H9 (cell line): ENCODE results near the gene ATP4A. TPM values are rescaled to one million over a fixed set of nuclear protein-coding genes. Genes with fewer than 3 reads are reported as not detected.

ENCODE experiments used
- DNase-seq: peaks from one replicate; pipeline ENCODE4 v3.0.0-alpha.2; 2017
- H2AFZ ChIP-seq: one replicate; pipeline ENCODE4 v1.6.1; 2013; ENCODE audit warnings: mild to moderate bottlenecking, low read length, control low read depth, moderate library complexity
- H2AK5ac ChIP-seq: 2 replicates; pipeline ENCODE4 v1.6.1; 2013; ENCODE audit warnings: low read length, control low read depth, mixed read lengths; ENCODE audit not compliant: insufficient read length
- H2BK120ac ChIP-seq: one replicate; pipeline ENCODE4 v1.6.1; 2013; ENCODE audit warnings: low read depth, mild to moderate bottlenecking, low read length, control low read depth, inconsistent platforms; ENCODE audit not compliant: poor library complexity, severe bottlenecking
- H2BK12ac ChIP-seq: 2 replicates; pipeline ENCODE4 v1.6.1; 2013; ENCODE audit warnings: low read length, control low read depth, mixed read lengths, low read depth; ENCODE audit not compliant: insufficient read length
- H2BK15ac ChIP-seq: 2 replicates; pipeline ENCODE4 v1.6.1; 2013; ENCODE audit warnings: low read depth, low read length, control low read depth
- H2BK20ac ChIP-seq: one replicate; pipeline ENCODE4 v1.6.1; 2013; ENCODE audit warnings: low read depth, mild to moderate bottlenecking, low read length, control low read depth, inconsistent platforms; ENCODE audit not compliant: poor library complexity, severe bottlenecking
- H2BK5ac ChIP-seq: 2 replicates; pipeline ENCODE4 v1.6.1; 2013; ENCODE audit warnings: low read length, control low read depth, mixed read lengths; ENCODE audit not compliant: insufficient read length
- H3K14ac ChIP-seq: 2 replicates; pipeline ENCODE4 v1.6.1; 2013; ENCODE audit warnings: low read length, control low read depth; ENCODE audit not compliant: insufficient read depth
- H3K18ac ChIP-seq: 2 replicates; pipeline ENCODE4 v1.6.1; 2013; ENCODE audit warnings: low read depth, mild to moderate bottlenecking, mixed read lengths, low read length, control low read depth; ENCODE audit not compliant: insufficient read length
- H3K23ac ChIP-seq: 2 replicates; pipeline ENCODE4 v1.6.1; 2013; ENCODE audit warnings: low read length, control low read depth, mixed read lengths, low read depth; ENCODE audit not compliant: insufficient read length
- H3K23me2 ChIP-seq: 2 replicates; pipeline ENCODE4 v1.6.1; 2013; ENCODE audit warnings: low read depth, mild to moderate bottlenecking, mixed read lengths, low read length, control low read depth; ENCODE audit not compliant: insufficient read length, poor library complexity, severe bottlenecking
- H3K27ac ChIP-seq: 2 replicates; pipeline ENCODE4 v1.5.1; 2013; ENCODE audit warnings: low read length, control low read depth, mixed read lengths, low read depth; ENCODE audit not compliant: insufficient read length
- H3K27me3 ChIP-seq: 2 replicates; pipeline ENCODE4 v1.6.1; 2013; ENCODE audit warnings: low read length, control low read depth, inconsistent platforms; ENCODE audit not compliant: insufficient read depth
- H3K4ac ChIP-seq: 2 replicates; pipeline ENCODE4 v1.6.1; 2013; ENCODE audit warnings: low read depth, mild to moderate bottlenecking, control low read depth, inconsistent platforms, low read length, moderate library complexity
- H3K4me1 ChIP-seq: 2 replicates; pipeline ENCODE4 v1.6.1; 2013; ENCODE audit warnings: low read length, control low read depth, inconsistent platforms; ENCODE audit not compliant: insufficient read depth
- H3K4me2 ChIP-seq: 2 replicates; pipeline ENCODE4 v1.6.1; 2013; ENCODE audit warnings: low read length, control low read depth, mixed read lengths; ENCODE audit not compliant: insufficient read length, insufficient read depth
- H3K56ac ChIP-seq: 2 replicates; pipeline ENCODE4 v1.6.1; 2013; ENCODE audit warnings: low read depth, mild to moderate bottlenecking, mixed read lengths, low read length, control low read depth; ENCODE audit not compliant: insufficient read length
- H3K79me1 ChIP-seq: 2 replicates; pipeline ENCODE4 v1.6.1; 2013; ENCODE audit warnings: low read depth, mild to moderate bottlenecking, moderate library complexity, low read length, control low read depth, inconsistent platforms; ENCODE audit not compliant: insufficient read depth, poor library complexity, severe bottlenecking
- H3K79me2 ChIP-seq: 2 replicates; pipeline ENCODE4 v1.6.1; 2013; ENCODE audit warnings: low read length, control low read depth, inconsistent platforms; ENCODE audit not compliant: insufficient read depth
- H3K9ac ChIP-seq: 2 replicates; pipeline ENCODE4 v1.6.1; 2013; ENCODE audit warnings: low read length, control low read depth, mixed read lengths; ENCODE audit not compliant: insufficient read length; ENCODE audit errors: extremely low read depth
- H3K9me3 ChIP-seq: one replicate; pipeline ENCODE4 v1.6.1; 2013; ENCODE audit warnings: low read depth, low read length, inconsistent platforms; ENCODE audit not compliant: control insufficient read depth
- H3T11ph ChIP-seq: one replicate; pipeline ENCODE4 v1.6.1; 2013; ENCODE audit warnings: mild to moderate bottlenecking, low read length, control low read depth, inconsistent platforms
- H4K20me1 ChIP-seq: one replicate; pipeline ENCODE4 v1.6.1; 2013; ENCODE audit not compliant: control insufficient read depth, insufficient read length, insufficient read depth
- H4K5ac ChIP-seq: 2 replicates; pipeline ENCODE4 v1.6.1; 2013; ENCODE audit warnings: low read depth, mild to moderate bottlenecking, mixed read lengths, low read length, control low read depth; ENCODE audit not compliant: insufficient read length
- H4K8ac ChIP-seq: replicated peaks from 2 replicates; pipeline ENCODE4 v1.6.1; 2013; ENCODE audit warnings: low read length, control low read depth, mixed read lengths, low read depth; ENCODE audit not compliant: insufficient read length
- H4K91ac ChIP-seq: 2 replicates; pipeline ENCODE4 v1.6.1; 2013; ENCODE audit warnings: low read depth, mild to moderate bottlenecking, moderate library complexity, mixed read lengths, low read length, control low read depth; ENCODE audit not compliant: insufficient read length
- H3K27ac Mint-ChIP-seq, 3 experiments: 2 replicates in 2 of 3; 3 replicates in 1 of 3; pipeline ENCODE4 v1.8.0; 2020 to 2021; ENCODE audit warnings: mixed read lengths in 3 of 3, mild to moderate bottlenecking in 1 of 3, moderate library complexity in 1 of 3
- H3K27me3 Mint-ChIP-seq: 2 replicates; pipeline ENCODE4 v1.8.0; 2021; ENCODE audit warnings: low read depth, mild to moderate bottlenecking, moderate library complexity, mixed read lengths
- H3K36me3 Mint-ChIP-seq, 3 experiments: 2 replicates in 2 of 3; 3 replicates in 1 of 3; pipeline ENCODE4 v1.8.0; 2020 to 2021; ENCODE audit warnings: low read depth in 3 of 3, mixed read lengths in 3 of 3; ENCODE audit not compliant: insufficient read depth in 1 of 3
- H3K4me1 Mint-ChIP-seq, 2 experiments: 2 replicates each; pipeline ENCODE4 v1.8.0; 2020; ENCODE audit warnings: mixed read lengths in 2 of 2
- H3K4me3 Mint-ChIP-seq, 2 experiments: 2 replicates in 1 of 2; 3 replicates in 1 of 2; pipeline ENCODE4 v1.8.0; 2020 to 2021; ENCODE audit warnings: mild to moderate bottlenecking in 2 of 2, mixed read lengths in 2 of 2, moderate library complexity in 1 of 2
- H3K9me3 Mint-ChIP-seq, 2 experiments: 2 replicates in 1 of 2; 3 replicates in 1 of 2; pipeline ENCODE4 v1.8.0; 2020; ENCODE audit warnings: mild to moderate bottlenecking in 2 of 2, mixed read lengths in 2 of 2, moderate library complexity in 1 of 2
- WGBS: extraction: QIAGEN DNeasy Blood & Tissue Kit; methylation state at CpG from one replicate; pipeline ENCODE4 v1.1.7; 2013; ENCODE audit warnings: missing lambda C conversion rate, low lambda C conversion rate, mixed read lengths; ENCODE audit not compliant: insufficient read length; ENCODE audit errors: extremely low coverage; 5-methylcytosine and 5-hydroxymethylcytosine counted together
- total RNA-seq: library from RNA; stranded (reverse); gene quantifications from 2 replicates; pipeline ENCODE4 v1.2.1, GENCODE V29; 2021
- TF ChIP-seq, protein P1 (sequence below): fragments of 200-600 bp; sonication (generic); conservative IDR thresholded peaks from 3 replicates; pipeline ENCODE4 v1.8.0; 2021; ENCODE audit warnings: antibody characterized with exemption, mild to moderate bottlenecking

The ATP4A gene
- total RNA-seq, 1 experiment from 2014 or later: 0.24 TPM

DNA sequence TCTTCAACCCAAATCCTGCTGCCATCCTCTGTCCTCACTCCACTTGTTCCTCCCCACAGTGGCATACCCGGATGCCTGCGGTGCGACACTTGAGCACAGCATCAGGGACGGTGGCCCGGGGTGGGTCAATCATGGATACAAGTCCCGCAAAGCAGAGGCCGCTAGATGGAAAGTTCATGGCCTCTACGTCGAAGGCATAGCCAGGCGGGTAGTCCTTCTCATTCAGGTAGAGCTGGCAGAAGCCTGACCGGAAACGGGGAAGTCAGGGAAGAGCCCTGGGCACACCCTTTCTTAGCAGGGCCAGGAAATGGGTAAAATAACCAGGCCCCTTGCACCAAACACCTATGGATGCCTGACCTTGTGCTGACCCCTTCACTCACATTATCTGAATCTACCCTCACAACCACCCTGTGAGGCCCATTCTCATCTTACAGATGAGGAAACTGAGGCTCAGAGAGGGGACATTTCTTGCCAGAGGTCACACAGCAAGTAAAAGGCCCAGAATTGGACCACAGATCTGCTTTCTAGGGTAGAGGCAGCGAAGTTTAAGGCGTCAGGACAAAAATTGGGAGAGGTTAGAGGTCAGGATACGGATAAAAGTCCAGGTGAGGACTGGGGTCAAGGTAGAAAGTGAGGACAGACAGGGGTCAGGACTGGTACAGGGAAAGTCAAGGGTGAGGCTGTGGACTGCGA lies 6.5 kb downstream of the ATP4A start:
- no peaks in the 10 kb centered on the region; the same call in 1 of the 2 replicates for H3K79me2 ChIP-seq
- no peak overlapping the region for H3K23ac ChIP-seq
- no peak overlapping the region for H2BK12ac ChIP-seq
- H2AK5ac ChIP-seq: no peak overlapping the region
- no peak overlapping the region for H4K5ac ChIP-seq
- no peak overlapping the region for H2BK120ac ChIP-seq
- no peak overlapping the region for H4K8ac ChIP-seq
- H3K27ac Mint-ChIP-seq: peak overlapping the region in 1 of 3 experiments; percentile 4; a peak in 1 of 7 replicates
- no peaks in the 10 kb centered on the region; a peak in 1 of 7 replicates for H3K36me3 Mint-ChIP-seq
- no peaks in the 10 kb centered on the region for H3K9me3 ChIP-seq
- DNase-seq: no peak
- no peaks in the 10 kb centered on the region for H4K20me1 ChIP-seq
- no peaks in the 10 kb centered on the region for H3K9me3 Mint-ChIP-seq
- peak overlapping the region; percentile 85 to 90 for H3K4me3 Mint-ChIP-seq
- no peak overlapping the region for H3K14ac ChIP-seq
- H3K4me2 ChIP-seq: peak overlapping the region; percentile 83
- peaks cover 9 to 14% of the 10 kb centered on the region in 2 experiments for H3K4me1 Mint-ChIP-seq
- H3K9ac ChIP-seq: no peak overlapping the region
- H3K27me3 Mint-ChIP-seq: peaks cover 70% of the 10 kb centered on the region
- no peak overlapping the region for H3K27ac ChIP-seq
- H3K18ac ChIP-seq: no peak overlapping the region
- no peak overlapping the region for H2BK20ac ChIP-seq
- H4K91ac ChIP-seq: no peak overlapping the region
- no peak overlapping the region for H3K56ac ChIP-seq
- no peaks in the 10 kb centered on the region for H3K4me1 ChIP-seq
- no CpG with 5 or more reads among the region's 16 CpGs for WGBS
- H2AFZ ChIP-seq: no peak overlapping the region
- no peak overlapping the region for H3T11ph ChIP-seq
- H3K4ac ChIP-seq: no peak overlapping the region
- H3K79me1 ChIP-seq: no peaks in the 10 kb centered on the region
- no peak overlapping the region for H2BK15ac ChIP-seq
- H3K27me3 ChIP-seq: peaks cover 3% of the 10 kb centered on the region; the same call in 1 of the 2 replicates
- no peak overlapping the region for H2BK5ac ChIP-seq
- peaks cover 7% of the 10 kb centered on the region for H3K23me2 ChIP-seq
- TF ChIP-seq, protein P1, sequence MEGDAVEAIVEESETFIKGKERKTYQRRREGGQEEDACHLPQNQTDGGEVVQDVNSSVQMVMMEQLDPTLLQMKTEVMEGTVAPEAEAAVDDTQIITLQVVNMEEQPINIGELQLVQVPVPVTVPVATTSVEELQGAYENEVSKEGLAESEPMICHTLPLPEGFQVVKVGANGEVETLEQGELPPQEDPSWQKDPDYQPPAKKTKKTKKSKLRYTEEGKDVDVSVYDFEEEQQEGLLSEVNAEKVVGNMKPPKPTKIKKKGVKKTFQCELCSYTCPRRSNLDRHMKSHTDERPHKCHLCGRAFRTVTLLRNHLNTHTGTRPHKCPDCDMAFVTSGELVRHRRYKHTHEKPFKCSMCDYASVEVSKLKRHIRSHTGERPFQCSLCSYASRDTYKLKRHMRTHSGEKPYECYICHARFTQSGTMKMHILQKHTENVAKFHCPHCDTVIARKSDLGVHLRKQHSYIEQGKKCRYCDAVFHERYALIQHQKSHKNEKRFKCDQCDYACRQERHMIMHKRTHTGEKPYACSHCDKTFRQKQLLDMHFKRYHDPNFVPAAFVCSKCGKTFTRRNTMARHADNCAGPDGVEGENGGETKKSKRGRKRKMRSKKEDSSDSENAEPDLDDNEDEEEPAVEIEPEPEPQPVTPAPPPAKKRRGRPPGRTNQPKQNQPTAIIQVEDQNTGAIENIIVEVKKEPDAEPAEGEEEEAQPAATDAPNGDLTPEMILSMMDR: no peak
